Keratinocyte (primary cell): Measurements from ENCODE around the gene MBD1. TPM values are rescaled to one million over a fixed set of nuclear protein-coding genes. Genes with fewer than 3 reads are reported as not detected.

Source experiments
- DNase-seq: peaks from one replicate; pipeline ENCODE4 v3.0.0-alpha.2; 2011; ENCODE audit warnings: low read depth, missing footprints, low spot score
- FAIRE-seq: peaks from 2 replicates; lab custom pipeline; 2011; peaks lifted over from hg19 to GRCh38; lab: Jason Lieb, UNC
- H2AFZ ChIP-seq: 2 replicates; pipeline ENCODE4 v1.6.0; 2012; ENCODE audit warnings: low read length, control low read depth, inconsistent platforms; ENCODE audit not compliant: control insufficient read depth
- H3K27ac ChIP-seq: 2 replicates; pipeline ENCODE4 v1.5.1; 2011; ENCODE audit warnings: low read length; ENCODE audit not compliant: control insufficient read depth, insufficient read depth
- H3K27me3 ChIP-seq: 3 replicates; pipeline ENCODE4 v1.6.0; 2011; ENCODE audit warnings: low read length; ENCODE audit not compliant: control insufficient read depth, insufficient read depth; ENCODE audit errors: extremely low read depth
- H3K36me3 ChIP-seq, 2 experiments: 2 replicates in 1 of 2; 3 replicates in 1 of 2; pipeline ENCODE4 v1.5.1; 2011; ENCODE audit warnings: low read length in 2 of 2, mild to moderate bottlenecking in 1 of 2; ENCODE audit not compliant: control insufficient read depth in 2 of 2, insufficient read depth in 2 of 2; ENCODE audit errors: extremely low read depth in 1 of 2
- H3K4me1 ChIP-seq: 3 replicates; pipeline ENCODE4 v1.5.1; 2011; ENCODE audit warnings: low read length; ENCODE audit not compliant: control insufficient read depth, insufficient read depth; ENCODE audit errors: extremely low read depth
- H3K4me2 ChIP-seq: 3 replicates; pipeline ENCODE4 v1.6.0; 2011; ENCODE audit warnings: low read depth, low read length; ENCODE audit not compliant: control insufficient read depth, insufficient read depth; ENCODE audit errors: extremely low read depth
- H3K4me3 ChIP-seq, 3 experiments: fragments of 200-600 bp in 1 of 3; sonication (generic) in 1 of 3; 2 replicates in 2 of 3; 3 replicates in 1 of 3; pipeline ENCODE4 v1.5.1; 2011 to 2016; ENCODE audit warnings: low read length in 3 of 3, mild to moderate bottlenecking in 3 of 3, control low read depth in 2 of 3, inconsistent platforms in 1 of 3, low read depth in 1 of 3, mixed read lengths in 1 of 3, mixed run types in 1 of 3, moderate library complexity in 1 of 3; ENCODE audit not compliant: control insufficient read depth in 2 of 3, insufficient read depth in 2 of 3; ENCODE audit errors: extremely low read depth in 1 of 3
- H3K79me2 ChIP-seq: 2 replicates; pipeline ENCODE4 v1.6.0; 2012; ENCODE audit warnings: low read length; ENCODE audit not compliant: control insufficient read depth, insufficient read depth
- H3K9ac ChIP-seq: 3 replicates; pipeline ENCODE4 v1.6.0; 2011; ENCODE audit warnings: low read length; ENCODE audit not compliant: control insufficient read depth, insufficient read depth; ENCODE audit errors: extremely low read depth
- H3K9me1 ChIP-seq: 3 replicates; pipeline ENCODE4 v1.6.0; 2011; ENCODE audit warnings: low read length; ENCODE audit not compliant: control insufficient read depth, insufficient read depth; ENCODE audit errors: extremely low read depth
- H3K9me3 ChIP-seq: 2 replicates; pipeline ENCODE4 v1.5.1; 2012; ENCODE audit warnings: low read depth, low read length; ENCODE audit not compliant: control insufficient read depth
- H4K20me1 ChIP-seq: 3 replicates; pipeline ENCODE4 v1.6.0; 2011; ENCODE audit warnings: low read length; ENCODE audit not compliant: control insufficient read depth, insufficient read depth; ENCODE audit errors: extremely low read depth
- CTCF ChIP-seq, 3 experiments: IDR thresholded peaks in 1 of 3; conservative IDR thresholded peaks in 1 of 3; optimal IDR thresholded peaks in 1 of 3; 2 replicates in 2 of 3; 3 replicates in 1 of 3; pipeline versions ENCODE3 to v1.5.1; 2011; ENCODE audit warnings: low read length in 3 of 3, mild to moderate bottlenecking in 3 of 3, moderate library complexity in 2 of 3, control low read depth in 1 of 3, inconsistent platforms in 1 of 3; ENCODE audit not compliant: insufficient read depth in 2 of 3; ENCODE audit errors: extremely low read depth in 1 of 3
- EZH2 ChIP-seq: IDR thresholded peaks from one replicate; pipeline ENCODE4 v1.6.1; 2012; ENCODE audit warnings: inconsistent platforms, mild to moderate bottlenecking, low read length, moderate library complexity
- dilution Hi-C: fragments of 300-500 bp; cut with MboI; formaldehyde crosslinking; loops from one replicate; pipeline ENCODE4 v1.7.0; 2020; ENCODE audit warnings: low sequenced_read_pairs; ENCODE audit not compliant: extremely low pct_ligation_motif_present
- polyA plus RNA-seq, 5 experiments: library from polyadenylated mRNA; depleted of rRNA in 3 of 5; stranded (reverse) in 3 of 5; stranded (forward) in 1 of 5; unstranded in 1 of 5; fragments of >200 nt; gene quantifications; 1 replicate in 1 of 5; 2 replicates in 3 of 5; 3 replicates in 1 of 5; pipeline versions ENCODE4 v1.2.1 to v1.2.3, GENCODE V29; 2011 to 2012; ENCODE audit warnings: missing spikeins in 2 of 5, low read depth in 1 of 5, low replicate concordance in 1 of 5

MBD1 gene
- polyA plus RNA-seq, 1 donor (not counting 4 experiments of a cell fraction or from before 2014, with no cell fraction given), result 64.2 TPM

- Histone ChIP-seq H4K20me1 (no peaks in the 10 kb centered on the region), H3K27me3 (no peaks in the 10 kb centered on the region), H3K9ac (no peak overlapping the region), H3K9me3 (no peaks in the 10 kb centered on the region), H3K27ac (no peak overlapping the region), H3K79me2 (peaks cover 23% of the 10 kb centered on the region), H2AFZ (no peak overlapping the region), H3K4me3 (no peak overlapping the region), H3K4me1 (peaks cover 10% of the 10 kb centered on the region), H3K4me2 (no peak overlapping the region), H3K9me1 (no peaks in the 10 kb centered on the region), H3K36me3 (peaks cover 61 to 66% of the 10 kb centered on the region in 2 experiments)
- dilution Hi-C loops, result no loop called here
- TF ChIP-seq CTCF (optimal IDR thresholded peaks at IDR 0.05 in 1 of 3, IDR thresholded peaks at IDR 0.05 in 1 of 3, conservative IDR thresholded peaks at IDR 0.05 in 1 of 3; ENCODE audit: extremely low read depth in 1 of 3, insufficient read depth in 2 of 3, low read length in 3 of 3), result no peak
- TF ChIP-seq EZH2, result no peak
- DNase-seq (no peak), FAIRE-seq (no peak)
Observed at GRCh38 chr18:50273203-50274043, 7.9 kb downstream of the MBD1 start.

GRCh38 chr18:50272568-50272967, 8.8 kb downstream of the MBD1 start:
- no peak for TF ChIP-seq CTCF (optimal IDR thresholded peaks at IDR 0.05 in 1 of 3, IDR thresholded peaks at IDR 0.05 in 1 of 3, conservative IDR thresholded peaks at IDR 0.05 in 1 of 3; ENCODE audit: extremely low read depth in 1 of 3, insufficient read depth in 2 of 3, low read length in 3 of 3)
- no peak for TF ChIP-seq EZH2
- no peak overlapping the region for H3K9ac ChIP-seq

More at GRCh38 chr18:50272568-50272967, 8.8 kb downstream of the MBD1 start:
- dilution Hi-C loops, result no loop called here
- H3K4me1 ChIP-seq, result peaks cover 4% of the 10 kb centered on the region
- no peak overlapping the region for H3K4me3 ChIP-seq
- FAIRE-seq (no peak), DNase-seq (no peak)
- peaks cover 20% of the 10 kb centered on the region for H3K79me2 ChIP-seq
- no peak overlapping the region for H3K4me2 ChIP-seq
- no peak overlapping the region for H2AFZ ChIP-seq
- H3K27ac ChIP-seq, result no peak overlapping the region
- H3K9me1 ChIP-seq, result no peaks in the 10 kb centered on the region
- peaks cover 61 to 65% of the 10 kb centered on the region in 2 experiments for H3K36me3 ChIP-seq
- H3K27me3 ChIP-seq, result no peaks in the 10 kb centered on the region
- H4K20me1 ChIP-seq, result no peaks in the 10 kb centered on the region
- H3K9me3 ChIP-seq, result no peaks in the 10 kb centered on the region
